ENCODE results near the gene FGL2.
"Not testable (repeated sequence)": the region's sequence is repeated elsewhere in the genome, so short reads cannot be mapped to it uniquely, and the experiment has no call there.

The FGL2 gene

GRCh38 chr7:77209479-77210139 is 10.0 kb upstream of the FGL2 start:
- DNase-seq: no peak

GRCh38 chr7:77208416-77208815 is 8.8 kb upstream of the FGL2 start:
- DNase-seq: no peak

- no peak for DNase-seq
These were observed 6.1 kb upstream of the FGL2 start for GRCh38 chr7:77205706-77206105.

- no peak for DNase-seq
These were observed 2.9 kb upstream of the FGL2 start for GRCh38 chr7:77202481-77202976.

- no peak for DNase-seq
These were observed 923 bp upstream of the FGL2 start for GRCh38 chr7:77200542-77200941.

GRCh38 chr7:77197141-77197540 is 2.5 kb downstream of the FGL2 start:
- no peak for DNase-seq

- no peak for DNase-seq
These were observed 10.7 kb downstream of the FGL2 start for GRCh38 chr7:77188731-77189437.

- DNase-seq: no peak
These were observed 13.8 kb downstream of the FGL2 start for GRCh38 chr7:77185866-77186265.

- DNase-seq: no peak
These were observed 14.6 kb downstream of the FGL2 start for GRCh38 chr7:77184990-77185389.

GRCh38 chr7:77184463-77184862 is 15.2 kb downstream of the FGL2 start:
- DNase-seq: no peak

- DNase-seq: no peak
These were observed 17.4 kb downstream of the FGL2 start for GRCh38 chr7:77182261-77182660.

GRCh38 chr7:77181734-77182133 is 17.9 kb downstream of the FGL2 start:
- DNase-seq: no peak

- no peak for DNase-seq
These were observed 18.5 kb downstream of the FGL2 start for GRCh38 chr7:77181015-77181595.

GRCh38 chr7:77178024-77178423 is 21.6 kb downstream of the FGL2 start:
- not testable (repeated sequence) for DNase-seq

- not testable (repeated sequence) for DNase-seq
These were observed 22.2 kb downstream of the FGL2 start for GRCh38 chr7:77177321-77177904.

GRCh38 chr7:77175274-77175800 is 24.3 kb downstream of the FGL2 start:
- DNase-seq: not testable (repeated sequence)

- not testable (repeated sequence) for DNase-seq
These were observed 25.2 kb downstream of the FGL2 start for GRCh38 chr7:77174418-77174817.

GRCh38 chr7:77172437-77173172 is 27.0 kb downstream of the FGL2 start:
- not testable (repeated sequence) for DNase-seq

- not testable (repeated sequence) for DNase-seq
These were observed 28.5 kb downstream of the FGL2 start for GRCh38 chr7:77171073-77171472.

- no peak for DNase-seq
These were observed 42.2 kb downstream of the FGL2 start for GRCh38 chr7:77157446-77157845.

- not testable (repeated sequence) for DNase-seq
These were observed 42.6 kb downstream of the FGL2 start for GRCh38 chr7:77157034-77157433.

- DNase-seq: not testable (repeated sequence)
These were observed 43.8 kb downstream of the FGL2 start for GRCh38 chr7:77155601-77156377.

All from effector CD8-positive, alpha-beta T cell (primary cell).